ENCODE results near the gene TMEM38A. TPM values are rescaled to one million over a fixed set of nuclear protein-coding genes. Genes with fewer than 3 reads are reported as not detected.
"Not testable (repeated sequence)": the region's sequence is repeated elsewhere in the genome, so short reads cannot be mapped to it uniquely, and the experiment has no call there.

TMEM38A gene
- polyA plus RNA-seq, 1 donor from 2014 or later: 8.6 TPM

DNA sequence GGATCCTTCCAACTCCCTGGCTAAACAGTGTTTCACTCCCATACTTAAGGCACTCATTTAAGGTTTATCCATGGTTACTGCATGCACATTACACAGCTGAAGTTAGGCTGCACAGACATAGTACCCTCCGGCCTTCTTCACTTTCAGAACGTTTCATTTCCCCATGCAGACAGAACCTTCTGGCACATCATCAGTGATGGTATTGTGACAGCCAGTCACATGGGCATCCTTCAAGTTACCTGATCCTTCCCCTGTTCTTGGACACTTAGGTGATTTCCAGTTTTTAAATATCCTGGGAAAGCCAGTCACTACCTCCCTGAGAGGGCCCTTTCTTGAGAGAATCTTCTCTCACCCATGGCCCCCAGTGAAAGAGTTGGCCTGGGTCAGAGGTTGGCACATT, 10.1 kb upstream of the TMEM38A start:
- Histone ChIP-seq H3K9ac (ENCODE audit: low read length) (no peak overlapping the region), H3K4me3 (ENCODE audit: low read length) (no peak overlapping the region), H3K4me2 (ENCODE audit: low read length) (no peak overlapping the region), H3K27me3 (ENCODE audit: insufficient read depth, low read depth, low read length) (no peaks in the 10 kb centered on the region), H3K9me2 (ENCODE audit: insufficient read depth, low read length) (no peaks in the 10 kb centered on the region), H2AFZ (ENCODE audit: low read depth, low read length) (no peak overlapping the region), H3K36me3 (ENCODE audit: insufficient read depth, low read length) (no peaks in the 10 kb centered on the region), H3F3A (ENCODE audit: insufficient read depth, low read length, poor library complexity, severe bottlenecking) (no peaks in the 10 kb centered on the region), H3K9me3 (ENCODE audit: low read length) (no peaks in the 10 kb centered on the region), H3K79me2 (replicated peaks; ENCODE audit: insufficient read depth, low read length) (no peaks in the 10 kb centered on the region), H4K20me1 (ENCODE audit: insufficient read depth) (no peaks in the 10 kb centered on the region), H3K27ac (ENCODE audit: low read length) (no peak overlapping the region)
- TF ChIP-seq TAF1 (IDR thresholded peaks at IDR 0.05; ENCODE audit: low read depth) (no peak), EP300 (conservative IDR thresholded peaks at IDR 0.05; ENCODE audit: poor library complexity, severe bottlenecking) (no peak), POLR2AphosphoS5 (IDR thresholded peaks at IDR 0.05) (no peak), MXI1 (conservative IDR thresholded peaks at IDR 0.05; ENCODE audit: poor library complexity, severe bottlenecking) (no peak), RAD21 (conservative IDR thresholded peaks at IDR 0.05) (no peak), SMC3 (conservative IDR thresholded peaks at IDR 0.05; ENCODE audit: poor library complexity) (no peak), EZH2 (IDR thresholded peaks at IDR 0.05; ENCODE audit: borderline replicate concordance, insufficient read depth, low read length, poor library complexity, severe bottlenecking) (no peak)
- TF ChIP-seq, protein P1, sequence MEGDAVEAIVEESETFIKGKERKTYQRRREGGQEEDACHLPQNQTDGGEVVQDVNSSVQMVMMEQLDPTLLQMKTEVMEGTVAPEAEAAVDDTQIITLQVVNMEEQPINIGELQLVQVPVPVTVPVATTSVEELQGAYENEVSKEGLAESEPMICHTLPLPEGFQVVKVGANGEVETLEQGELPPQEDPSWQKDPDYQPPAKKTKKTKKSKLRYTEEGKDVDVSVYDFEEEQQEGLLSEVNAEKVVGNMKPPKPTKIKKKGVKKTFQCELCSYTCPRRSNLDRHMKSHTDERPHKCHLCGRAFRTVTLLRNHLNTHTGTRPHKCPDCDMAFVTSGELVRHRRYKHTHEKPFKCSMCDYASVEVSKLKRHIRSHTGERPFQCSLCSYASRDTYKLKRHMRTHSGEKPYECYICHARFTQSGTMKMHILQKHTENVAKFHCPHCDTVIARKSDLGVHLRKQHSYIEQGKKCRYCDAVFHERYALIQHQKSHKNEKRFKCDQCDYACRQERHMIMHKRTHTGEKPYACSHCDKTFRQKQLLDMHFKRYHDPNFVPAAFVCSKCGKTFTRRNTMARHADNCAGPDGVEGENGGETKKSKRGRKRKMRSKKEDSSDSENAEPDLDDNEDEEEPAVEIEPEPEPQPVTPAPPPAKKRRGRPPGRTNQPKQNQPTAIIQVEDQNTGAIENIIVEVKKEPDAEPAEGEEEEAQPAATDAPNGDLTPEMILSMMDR (IDR thresholded peaks at IDR 0.05; ENCODE audit: poor library complexity, severe bottlenecking): no peak
- TF ChIP-seq, protein P2, sequence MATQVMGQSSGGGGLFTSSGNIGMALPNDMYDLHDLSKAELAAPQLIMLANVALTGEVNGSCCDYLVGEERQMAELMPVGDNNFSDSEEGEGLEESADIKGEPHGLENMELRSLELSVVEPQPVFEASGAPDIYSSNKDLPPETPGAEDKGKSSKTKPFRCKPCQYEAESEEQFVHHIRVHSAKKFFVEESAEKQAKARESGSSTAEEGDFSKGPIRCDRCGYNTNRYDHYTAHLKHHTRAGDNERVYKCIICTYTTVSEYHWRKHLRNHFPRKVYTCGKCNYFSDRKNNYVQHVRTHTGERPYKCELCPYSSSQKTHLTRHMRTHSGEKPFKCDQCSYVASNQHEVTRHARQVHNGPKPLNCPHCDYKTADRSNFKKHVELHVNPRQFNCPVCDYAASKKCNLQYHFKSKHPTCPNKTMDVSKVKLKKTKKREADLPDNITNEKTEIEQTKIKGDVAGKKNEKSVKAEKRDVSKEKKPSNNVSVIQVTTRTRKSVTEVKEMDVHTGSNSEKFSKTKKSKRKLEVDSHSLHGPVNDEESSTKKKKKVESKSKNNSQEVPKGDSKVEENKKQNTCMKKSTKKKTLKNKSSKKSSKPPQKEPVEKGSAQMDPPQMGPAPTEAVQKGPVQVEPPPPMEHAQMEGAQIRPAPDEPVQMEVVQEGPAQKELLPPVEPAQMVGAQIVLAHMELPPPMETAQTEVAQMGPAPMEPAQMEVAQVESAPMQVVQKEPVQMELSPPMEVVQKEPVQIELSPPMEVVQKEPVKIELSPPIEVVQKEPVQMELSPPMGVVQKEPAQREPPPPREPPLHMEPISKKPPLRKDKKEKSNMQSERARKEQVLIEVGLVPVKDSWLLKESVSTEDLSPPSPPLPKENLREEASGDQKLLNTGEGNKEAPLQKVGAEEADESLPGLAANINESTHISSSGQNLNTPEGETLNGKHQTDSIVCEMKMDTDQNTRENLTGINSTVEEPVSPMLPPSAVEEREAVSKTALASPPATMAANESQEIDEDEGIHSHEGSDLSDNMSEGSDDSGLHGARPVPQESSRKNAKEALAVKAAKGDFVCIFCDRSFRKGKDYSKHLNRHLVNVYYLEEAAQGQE (IDR thresholded peaks at IDR 0.05; ENCODE audit: borderline replicate concordance): no peak

DNA sequence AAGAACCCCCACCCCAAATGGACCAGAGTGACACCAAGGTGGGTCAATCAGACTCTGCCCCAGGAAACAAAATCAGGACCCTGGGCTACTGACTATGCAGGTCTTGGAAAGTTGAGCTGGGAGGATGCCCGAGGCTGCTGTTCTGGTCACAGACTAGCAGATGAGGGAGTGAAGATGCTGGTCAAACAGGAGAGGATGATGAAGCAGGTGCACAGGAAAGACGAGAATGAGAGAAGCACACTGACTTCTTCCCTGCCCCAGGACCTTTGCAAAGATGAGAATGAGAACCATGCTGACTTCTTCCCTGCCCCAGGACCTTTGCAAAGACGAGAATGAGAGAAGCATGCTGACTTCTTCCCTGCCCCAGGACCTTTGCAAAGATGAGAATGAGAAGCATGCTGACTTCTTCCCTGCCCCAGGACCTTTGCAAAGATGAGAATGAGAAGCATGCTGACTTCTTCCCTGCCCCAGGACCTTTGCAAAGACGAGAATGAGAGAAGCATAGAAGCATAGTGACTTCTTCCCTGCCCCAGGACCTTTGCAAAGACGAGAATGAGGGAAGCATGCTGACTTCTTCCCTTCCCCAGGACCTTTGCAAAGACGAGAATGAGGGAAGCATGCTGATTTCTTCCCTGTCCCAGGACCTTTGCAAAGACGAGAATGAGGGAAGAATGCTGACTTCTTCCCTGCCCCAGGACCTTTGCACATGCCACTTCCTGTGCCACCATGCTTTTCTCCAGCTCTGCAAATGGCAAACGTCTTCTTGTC, 9.3 kb upstream of the TMEM38A start:
- not testable (repeated sequence) for H3K9me3 ChIP-seq (ENCODE audit: low read length); H3K9me2 ChIP-seq (ENCODE audit: insufficient read depth, low read length); H3K9ac ChIP-seq (ENCODE audit: low read length); H2AFZ ChIP-seq (ENCODE audit: low read depth, low read length); H3K27me3 ChIP-seq (ENCODE audit: insufficient read depth, low read depth, low read length); H3K36me3 ChIP-seq (ENCODE audit: insufficient read depth, low read length); H3K4me2 ChIP-seq (ENCODE audit: low read length); H3K27ac ChIP-seq (ENCODE audit: low read length); H3K79me2 ChIP-seq (replicated peaks; ENCODE audit: insufficient read depth, low read length); H3F3A ChIP-seq (ENCODE audit: insufficient read depth, low read length, poor library complexity, severe bottlenecking); H4K20me1 ChIP-seq (ENCODE audit: insufficient read depth); H3K4me3 ChIP-seq (ENCODE audit: low read length)

Data from neural cell (in vitro differentiated cells).